ENCODE results near the gene RPL10A. TPM values are rescaled to one million over a fixed set of nuclear protein-coding genes. Genes with fewer than 3 reads are reported as not detected.
A peak's percentile ranks its signal among the peaks of the same experiment; 100 is the strongest.

Gene RPL10A
- total RNA-seq, 1 donor from 2014 or later, result 1,245 TPM

DNA sequence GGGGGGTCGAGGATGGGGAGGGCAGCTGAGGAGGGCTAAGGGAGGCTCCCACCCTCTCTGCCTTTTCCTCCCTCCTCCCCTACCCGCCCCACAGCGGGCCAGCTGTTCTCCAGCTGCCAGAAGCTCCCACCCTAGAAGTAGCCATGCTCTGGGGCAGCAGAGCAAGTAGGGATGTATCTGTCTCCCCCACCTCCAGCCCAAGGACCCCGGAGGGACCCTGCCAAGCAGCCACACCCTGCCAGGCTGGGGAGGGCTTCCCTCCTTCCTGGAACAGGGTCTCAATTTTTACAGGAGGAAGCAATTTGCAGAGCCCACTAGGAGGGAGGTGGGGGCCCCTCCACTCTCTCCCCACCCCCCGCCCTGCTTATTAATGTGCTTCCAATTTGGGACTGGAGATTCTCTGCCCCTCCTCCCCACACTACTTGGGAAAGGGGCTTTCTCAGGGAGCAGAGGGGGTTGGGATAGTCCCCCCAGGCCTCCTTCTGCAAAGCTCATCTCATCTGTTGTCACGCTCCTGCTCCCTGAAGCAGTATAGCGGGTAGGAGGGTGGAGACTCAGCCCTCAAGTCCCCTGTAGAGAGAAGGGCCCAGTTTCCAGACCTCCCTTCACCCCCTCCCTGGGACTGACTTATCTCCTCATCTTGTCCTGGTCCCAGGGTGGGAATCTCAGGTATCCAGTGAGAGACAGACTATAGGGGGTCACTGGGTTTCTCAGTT is 24.2 kb downstream of the RPL10A start:
- no peak for DNase-seq (ENCODE audit: extremely low spot score, unreplicated experiment)
- no peak overlapping the region for H3K4me3 Mint-ChIP-seq (ENCODE audit: unreplicated experiment)
- TF ChIP-seq, protein P1, sequence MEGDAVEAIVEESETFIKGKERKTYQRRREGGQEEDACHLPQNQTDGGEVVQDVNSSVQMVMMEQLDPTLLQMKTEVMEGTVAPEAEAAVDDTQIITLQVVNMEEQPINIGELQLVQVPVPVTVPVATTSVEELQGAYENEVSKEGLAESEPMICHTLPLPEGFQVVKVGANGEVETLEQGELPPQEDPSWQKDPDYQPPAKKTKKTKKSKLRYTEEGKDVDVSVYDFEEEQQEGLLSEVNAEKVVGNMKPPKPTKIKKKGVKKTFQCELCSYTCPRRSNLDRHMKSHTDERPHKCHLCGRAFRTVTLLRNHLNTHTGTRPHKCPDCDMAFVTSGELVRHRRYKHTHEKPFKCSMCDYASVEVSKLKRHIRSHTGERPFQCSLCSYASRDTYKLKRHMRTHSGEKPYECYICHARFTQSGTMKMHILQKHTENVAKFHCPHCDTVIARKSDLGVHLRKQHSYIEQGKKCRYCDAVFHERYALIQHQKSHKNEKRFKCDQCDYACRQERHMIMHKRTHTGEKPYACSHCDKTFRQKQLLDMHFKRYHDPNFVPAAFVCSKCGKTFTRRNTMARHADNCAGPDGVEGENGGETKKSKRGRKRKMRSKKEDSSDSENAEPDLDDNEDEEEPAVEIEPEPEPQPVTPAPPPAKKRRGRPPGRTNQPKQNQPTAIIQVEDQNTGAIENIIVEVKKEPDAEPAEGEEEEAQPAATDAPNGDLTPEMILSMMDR (IDR thresholded peaks at IDR 0.05), result no peak
- H3K9me3 Mint-ChIP-seq (ENCODE audit: unreplicated experiment), result no peaks in the 10 kb centered on the region
- no peaks in the 10 kb centered on the region for H3K36me3 Mint-ChIP-seq (ENCODE audit: unreplicated experiment)
- H3K4me1 Mint-ChIP-seq (ENCODE audit: unreplicated experiment), result peaks cover 74% of the 10 kb centered on the region
- peak overlapping the region; percentile 84 for H3K27ac Mint-ChIP-seq (ENCODE audit: unreplicated experiment)
- no peaks in the 10 kb centered on the region for H3K27me3 Mint-ChIP-seq (ENCODE audit: unreplicated experiment)

DNA sequence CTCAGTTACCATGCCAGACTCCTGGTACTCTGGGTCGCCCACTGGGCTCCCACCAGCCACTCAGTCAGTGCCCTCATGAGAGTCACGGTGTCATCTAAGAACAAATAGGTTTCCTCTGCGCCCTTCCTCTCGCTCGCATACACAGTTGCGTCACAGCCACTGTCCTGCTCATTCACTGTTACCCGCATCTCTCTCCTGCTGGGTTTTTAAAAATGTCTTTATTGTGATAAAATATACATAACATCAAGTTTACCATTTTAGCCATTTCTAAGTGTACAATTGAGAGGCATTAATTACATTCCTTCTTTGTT is 24.7 kb downstream of the RPL10A start:
- Mint-ChIP-seq H3K36me3 (ENCODE audit: unreplicated experiment) (no peaks in the 10 kb centered on the region), H3K27ac (ENCODE audit: unreplicated experiment) (peak overlapping the region; percentile 84), H3K4me1 (ENCODE audit: unreplicated experiment) (peaks cover 71% of the 10 kb centered on the region), H3K27me3 (ENCODE audit: unreplicated experiment) (no peaks in the 10 kb centered on the region), H3K9me3 (ENCODE audit: unreplicated experiment) (no peaks in the 10 kb centered on the region), H3K4me3 (ENCODE audit: unreplicated experiment) (no peak overlapping the region)
- DNase-seq (ENCODE audit: extremely low spot score, unreplicated experiment), result no peak
- TF ChIP-seq, protein P1 (IDR thresholded peaks at IDR 0.05), result no peak

DNA sequence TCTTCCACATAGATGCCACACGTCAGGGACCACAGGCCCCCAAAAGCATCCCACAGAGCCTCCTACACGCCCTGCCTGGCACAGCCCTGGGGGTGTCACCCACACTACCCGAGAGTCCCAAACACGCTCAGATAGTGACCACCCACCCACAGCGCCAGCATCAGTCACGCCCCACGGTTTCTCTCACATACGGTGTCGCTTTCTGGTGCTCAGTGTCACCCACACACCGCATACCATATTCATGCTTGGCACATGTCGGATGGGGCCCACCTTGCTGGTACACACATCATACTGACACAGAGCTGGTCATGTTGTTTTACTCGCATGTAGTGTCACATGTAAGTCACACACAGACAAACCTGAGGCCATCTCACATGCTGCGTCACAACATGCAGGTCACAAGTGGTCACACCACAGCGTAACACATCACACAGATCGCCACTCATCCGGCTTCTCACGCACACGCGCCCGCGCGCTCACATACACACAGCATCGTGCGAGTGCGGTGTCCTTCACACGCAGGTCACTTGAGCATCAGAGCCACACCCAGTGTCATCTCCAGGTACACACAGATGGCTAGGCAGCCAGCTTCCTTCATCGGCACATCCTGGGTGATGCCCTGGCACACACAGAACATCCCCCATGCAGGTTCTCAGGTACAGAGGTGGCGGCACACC is 25.2 kb downstream of the RPL10A start:
- H3K27me3 Mint-ChIP-seq (ENCODE audit: unreplicated experiment), result no peaks in the 10 kb centered on the region
- peak overlapping the region; percentile 16 for H3K4me3 Mint-ChIP-seq (ENCODE audit: unreplicated experiment)
- peaks cover 71% of the 10 kb centered on the region for H3K4me1 Mint-ChIP-seq (ENCODE audit: unreplicated experiment)
- H3K36me3 Mint-ChIP-seq (ENCODE audit: unreplicated experiment), result no peaks in the 10 kb centered on the region
- no peaks in the 10 kb centered on the region for H3K9me3 Mint-ChIP-seq (ENCODE audit: unreplicated experiment)
- TF ChIP-seq, protein P1 (IDR thresholded peaks at IDR 0.05), result no peak
- peak overlapping the region; percentile 84 for H3K27ac Mint-ChIP-seq (ENCODE audit: unreplicated experiment)
- no peak for DNase-seq (ENCODE audit: extremely low spot score, unreplicated experiment)

DNA sequence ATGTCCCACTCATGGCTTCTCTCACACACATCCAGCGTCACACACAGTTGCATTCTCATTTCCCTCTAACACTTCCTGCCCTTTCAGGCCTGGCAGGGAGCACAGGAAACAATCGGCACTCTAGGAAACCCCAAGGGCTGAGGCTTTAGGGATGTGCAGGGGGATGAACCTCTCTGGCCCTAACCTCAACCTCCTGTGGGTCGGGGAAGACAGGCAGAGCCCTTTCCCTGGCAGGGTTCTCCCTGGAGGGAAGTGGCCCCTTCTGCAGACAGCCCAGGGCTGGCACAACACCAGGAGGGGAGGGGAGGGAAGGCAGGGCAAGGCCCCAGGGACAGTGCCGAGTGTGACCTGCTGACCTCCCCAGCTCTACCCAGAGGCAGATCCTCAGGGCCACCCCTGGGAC is 26.0 kb downstream of the RPL10A start:
- peak overlapping the region; percentile 60 for H3K27ac Mint-ChIP-seq (ENCODE audit: unreplicated experiment)
- peaks cover 73% of the 10 kb centered on the region for H3K4me1 Mint-ChIP-seq (ENCODE audit: unreplicated experiment)
- no peaks in the 10 kb centered on the region for H3K27me3 Mint-ChIP-seq (ENCODE audit: unreplicated experiment)
- peak overlapping the region; percentile 16 for H3K4me3 Mint-ChIP-seq (ENCODE audit: unreplicated experiment)
- H3K36me3 Mint-ChIP-seq (ENCODE audit: unreplicated experiment), result no peaks in the 10 kb centered on the region
- no peak for DNase-seq (ENCODE audit: extremely low spot score, unreplicated experiment)
- TF ChIP-seq, protein P1 (IDR thresholded peaks at IDR 0.05), result no peak
- no peaks in the 10 kb centered on the region for H3K9me3 Mint-ChIP-seq (ENCODE audit: unreplicated experiment)

DNA sequence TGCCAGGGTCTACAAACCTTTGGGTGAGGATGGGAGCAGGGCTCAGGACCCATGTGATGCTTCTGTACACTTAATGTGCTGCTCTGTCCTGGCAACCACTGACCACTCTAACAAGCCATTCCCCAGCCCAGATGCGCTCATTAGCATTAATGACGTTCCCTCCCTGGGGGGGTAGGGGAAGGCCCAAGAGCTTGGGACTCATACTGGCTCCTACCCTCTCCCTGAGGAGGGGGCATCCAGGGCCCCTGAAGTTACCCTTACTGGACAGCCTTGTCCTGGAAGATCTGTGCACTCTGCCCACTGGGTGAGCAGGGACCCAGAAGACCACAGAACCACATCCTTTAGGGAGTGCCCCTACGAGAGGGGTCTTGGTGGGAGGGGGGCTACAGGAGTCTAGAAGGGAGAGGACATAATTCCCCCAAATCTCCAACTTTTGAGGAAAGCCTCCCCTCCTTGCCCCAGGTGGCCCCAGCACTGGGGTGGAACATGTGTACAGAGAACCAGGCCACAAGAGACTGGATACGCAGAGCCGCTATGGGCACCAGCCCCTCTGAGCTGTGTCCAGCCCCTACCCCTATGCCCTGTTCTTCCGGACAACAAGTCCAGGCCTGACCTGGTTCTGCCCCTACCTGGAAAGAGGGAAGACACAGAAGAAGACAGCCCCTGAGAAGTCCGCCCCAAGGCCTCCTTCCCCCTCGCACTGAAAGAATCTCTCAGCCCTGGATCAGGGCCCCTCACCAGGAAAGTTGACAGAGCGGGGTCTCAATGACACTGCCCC is 27.2 kb downstream of the RPL10A start:
- H3K27me3 Mint-ChIP-seq (ENCODE audit: unreplicated experiment), result no peaks in the 10 kb centered on the region
- peak overlapping the region; percentile 85 for H3K27ac Mint-ChIP-seq (ENCODE audit: unreplicated experiment)
- peak overlapping the region; percentile 82 for H3K4me3 Mint-ChIP-seq (ENCODE audit: unreplicated experiment)
- H3K36me3 Mint-ChIP-seq (ENCODE audit: unreplicated experiment), result no peaks in the 10 kb centered on the region
- DNase-seq (ENCODE audit: extremely low spot score, unreplicated experiment), result no peak
- no peaks in the 10 kb centered on the region for H3K9me3 Mint-ChIP-seq (ENCODE audit: unreplicated experiment)
- TF ChIP-seq, protein P1 (IDR thresholded peaks at IDR 0.05), result no peak
- peaks cover 71% of the 10 kb centered on the region for H3K4me1 Mint-ChIP-seq (ENCODE audit: unreplicated experiment)
